Putamen (tissue), 1 donor: ENCODE measurements around the gene ANXA3.

Experiments
- DNase-seq: peaks from one replicate; pipeline ENCODE4 v3.0.0-alpha.2; 2016; ENCODE audit warnings: low spot score

The ANXA3 gene

DNA sequence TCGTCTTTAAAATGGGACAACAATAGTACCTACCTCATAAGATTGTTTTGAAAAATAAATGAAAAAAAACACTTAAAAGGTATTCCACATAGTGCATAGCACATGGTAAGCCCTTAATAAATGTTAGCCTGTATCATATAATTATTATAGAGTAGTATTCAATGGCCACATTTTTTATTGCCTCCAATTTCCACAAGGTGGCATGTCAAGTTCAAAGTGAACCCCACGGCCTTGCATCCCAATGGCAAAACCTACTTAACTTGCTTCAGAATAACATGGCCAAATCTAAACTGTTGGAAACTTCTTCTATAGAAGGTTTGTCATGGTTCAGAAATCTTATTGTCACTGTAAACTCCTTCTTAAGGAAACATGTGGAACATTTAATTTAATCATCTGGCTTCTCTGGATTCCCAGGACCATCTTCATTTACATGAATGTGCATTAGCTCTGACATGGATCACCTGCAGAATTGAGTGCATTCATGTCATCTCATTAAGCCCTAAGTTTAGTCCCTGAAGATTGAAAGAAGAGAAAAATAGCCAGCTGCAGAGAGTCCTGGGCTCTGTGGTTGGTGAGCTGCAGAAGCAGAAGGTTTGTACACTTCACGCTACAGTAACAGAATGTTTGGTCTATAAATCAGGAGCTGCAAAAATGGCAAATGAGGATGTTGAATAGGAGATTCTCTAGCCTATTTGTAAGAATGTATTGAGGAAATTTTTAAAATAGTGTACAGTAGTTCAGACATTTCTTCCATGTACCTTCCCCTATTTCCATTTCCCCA, 61.0 kb downstream of the ANXA3 start:
- peak; percentile 28 for DNase-seq

DNA sequence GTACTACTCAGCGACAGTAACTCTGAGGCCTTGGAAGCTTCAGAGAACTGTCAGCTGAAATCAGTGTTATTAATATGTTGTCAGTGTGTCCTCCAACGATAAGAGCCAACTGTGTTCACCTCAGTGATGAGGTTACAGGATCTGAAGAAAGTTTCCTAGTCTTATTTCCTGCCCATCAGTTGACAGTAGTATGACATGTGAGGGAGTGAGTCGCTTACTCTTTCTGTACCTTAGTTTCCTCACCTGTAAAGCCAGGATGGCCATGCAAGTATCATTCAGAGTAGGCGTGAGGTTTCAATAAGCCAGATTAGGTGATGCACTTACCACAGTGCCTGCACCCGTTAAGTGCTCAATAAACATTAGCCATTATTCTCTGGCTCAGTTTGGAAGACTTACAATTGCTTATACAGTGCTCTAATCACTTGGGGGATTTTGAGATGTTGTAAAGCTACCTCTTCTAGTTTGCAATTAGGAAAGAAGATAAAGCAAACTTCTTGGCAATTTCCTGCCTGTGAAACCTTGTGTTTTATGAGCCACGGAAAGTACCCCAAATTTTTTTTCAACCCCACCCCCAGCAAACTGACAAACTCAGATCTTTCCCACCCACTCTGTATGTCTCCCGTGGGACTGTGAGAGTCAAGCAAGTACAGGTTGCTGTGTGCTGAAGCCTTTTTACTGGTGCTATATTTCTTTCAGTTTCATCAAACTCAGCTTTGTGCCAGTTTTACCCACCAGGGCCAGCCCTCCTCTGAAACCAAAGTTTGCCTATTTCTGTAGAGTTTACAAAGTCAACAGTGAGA, 62.2 kb downstream of the ANXA3 start:
- DNase-seq, result no peak

DNA sequence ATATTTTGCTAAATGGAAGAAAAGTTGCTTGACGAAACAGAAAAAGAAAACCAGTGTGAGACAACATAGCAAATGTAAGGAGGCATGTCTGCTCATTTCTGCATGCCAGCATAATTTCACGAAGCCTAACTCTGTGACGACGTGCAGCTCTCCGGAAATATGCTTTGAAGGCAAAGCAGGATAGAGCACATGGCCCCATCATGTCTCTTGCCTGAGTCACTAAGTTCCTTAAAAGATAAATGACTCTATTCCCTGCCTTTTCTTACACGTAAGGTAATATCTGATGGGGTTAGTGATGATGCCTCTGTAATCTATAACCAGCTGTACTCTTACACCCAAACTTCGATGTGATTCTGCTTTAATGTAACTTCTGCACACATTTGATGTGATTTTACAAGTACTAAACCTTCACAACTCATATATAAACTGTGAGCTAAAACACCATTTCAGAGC, 64.5 kb downstream of the ANXA3 start:
- DNase-seq, result no peak

DNA sequence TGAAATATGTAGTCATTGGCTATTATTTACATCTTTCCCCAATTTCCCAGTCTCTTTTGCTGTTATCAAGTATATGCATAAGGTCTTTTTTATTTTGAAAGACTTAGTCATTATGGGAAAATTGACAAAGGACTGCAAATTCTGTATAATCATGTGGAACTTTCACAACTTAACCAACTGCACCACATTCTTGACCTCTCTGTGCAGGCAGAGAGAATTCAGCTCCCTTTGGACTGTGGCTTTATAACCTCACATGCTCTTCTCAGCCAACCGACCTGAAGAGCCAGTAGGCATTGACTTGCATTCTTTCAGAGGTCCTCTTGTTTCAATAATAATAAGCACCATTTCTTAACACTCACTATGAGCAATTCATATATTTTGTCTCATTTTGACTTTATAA, 66.9 kb downstream of the ANXA3 start:
- DNase-seq, result no peak

DNA sequence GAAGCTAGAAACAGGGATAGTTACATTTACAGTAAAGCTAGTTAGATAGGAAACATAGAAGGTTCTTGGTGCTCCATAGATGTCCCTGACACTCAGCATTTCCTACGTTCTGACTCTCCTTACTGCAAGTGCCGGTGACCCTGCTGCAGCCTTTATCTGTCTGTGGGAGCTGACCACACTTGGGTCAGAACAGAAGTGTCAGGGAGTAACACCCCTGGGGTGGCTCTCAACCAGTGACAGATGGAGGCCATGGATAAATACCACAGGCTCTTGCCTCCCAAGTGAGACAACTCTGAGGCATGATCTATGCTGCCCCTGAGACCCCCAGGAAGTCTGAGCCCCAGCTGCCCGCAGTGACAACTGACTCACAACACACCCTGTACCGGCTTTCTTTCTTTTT, 69.8 kb downstream of the ANXA3 start:
- DNase-seq, result no peak

DNA sequence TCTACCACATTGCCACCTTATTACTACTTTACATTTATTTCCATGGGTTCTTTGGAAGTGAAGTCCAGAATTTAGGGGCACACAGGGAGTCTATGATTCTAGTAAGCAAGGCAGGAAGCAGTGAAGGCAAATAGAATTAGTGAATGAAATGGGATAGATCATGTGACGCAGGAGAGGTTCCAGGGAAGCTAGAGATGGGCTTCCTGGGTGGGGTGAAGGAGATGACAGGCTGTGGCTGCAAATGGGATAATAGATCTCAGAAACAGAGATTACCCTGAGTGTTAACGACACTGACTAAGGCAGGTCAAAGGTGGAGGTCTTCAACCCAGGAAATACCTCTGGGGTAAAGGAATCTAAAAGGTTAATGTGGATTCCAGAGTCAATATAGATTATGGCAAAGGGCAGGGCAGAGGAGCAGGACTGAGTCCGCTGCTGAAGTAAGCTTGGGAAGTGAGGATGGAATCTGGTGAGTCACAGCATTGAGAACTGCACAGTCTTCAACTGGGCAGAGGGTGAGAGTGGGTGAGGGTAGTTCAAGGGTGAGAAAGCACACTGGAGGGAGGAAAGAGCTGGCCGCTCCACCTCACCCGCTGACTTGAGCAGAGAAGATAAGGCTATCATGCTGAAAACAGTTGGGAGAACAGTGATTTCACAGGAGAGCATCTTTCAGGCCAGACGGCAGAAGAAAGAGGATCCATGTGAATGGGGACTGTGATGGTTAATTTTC, 70.8 kb downstream of the ANXA3 start:
- DNase-seq, result no peak

DNA sequence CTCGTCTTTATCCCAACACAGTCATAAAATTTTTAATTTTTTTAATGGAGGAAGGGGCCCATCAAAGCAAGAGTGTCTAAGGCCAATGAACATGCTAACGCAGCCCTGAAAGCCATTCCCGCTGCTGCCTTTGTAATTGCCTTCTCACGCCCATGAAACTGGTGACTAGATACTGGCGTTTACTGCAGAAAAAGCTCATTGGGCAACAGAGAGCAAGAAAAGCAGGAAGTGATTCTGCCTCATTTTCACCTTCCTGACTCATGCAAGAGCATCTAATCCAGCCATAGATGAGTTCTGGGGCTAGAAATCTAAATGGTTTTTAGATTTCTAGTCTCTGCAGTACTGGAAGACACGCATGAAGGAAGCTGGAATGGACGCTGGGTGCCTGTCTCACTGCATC, 72.5 kb downstream of the ANXA3 start:
- no peak for DNase-seq

DNA sequence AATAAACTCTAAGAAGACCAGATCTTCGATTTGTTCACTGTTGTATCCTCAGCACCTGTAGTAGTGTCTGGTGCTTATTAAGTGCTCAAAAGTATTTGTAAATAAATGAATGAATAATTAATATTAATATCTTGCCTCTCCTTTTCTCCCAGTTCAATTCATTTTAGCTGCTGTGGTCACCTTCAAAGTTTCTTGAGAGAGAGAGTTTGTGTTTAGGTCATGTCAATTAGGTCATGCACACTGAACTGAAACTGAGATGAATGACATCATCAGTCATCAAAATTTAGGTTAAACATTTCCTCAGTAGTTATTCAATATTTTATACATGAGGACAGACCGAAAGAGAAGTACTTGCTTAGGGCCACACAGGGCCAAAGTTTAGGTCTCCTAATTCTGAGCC, 73.5 kb downstream of the ANXA3 start:
- DNase-seq, result no peak

DNA sequence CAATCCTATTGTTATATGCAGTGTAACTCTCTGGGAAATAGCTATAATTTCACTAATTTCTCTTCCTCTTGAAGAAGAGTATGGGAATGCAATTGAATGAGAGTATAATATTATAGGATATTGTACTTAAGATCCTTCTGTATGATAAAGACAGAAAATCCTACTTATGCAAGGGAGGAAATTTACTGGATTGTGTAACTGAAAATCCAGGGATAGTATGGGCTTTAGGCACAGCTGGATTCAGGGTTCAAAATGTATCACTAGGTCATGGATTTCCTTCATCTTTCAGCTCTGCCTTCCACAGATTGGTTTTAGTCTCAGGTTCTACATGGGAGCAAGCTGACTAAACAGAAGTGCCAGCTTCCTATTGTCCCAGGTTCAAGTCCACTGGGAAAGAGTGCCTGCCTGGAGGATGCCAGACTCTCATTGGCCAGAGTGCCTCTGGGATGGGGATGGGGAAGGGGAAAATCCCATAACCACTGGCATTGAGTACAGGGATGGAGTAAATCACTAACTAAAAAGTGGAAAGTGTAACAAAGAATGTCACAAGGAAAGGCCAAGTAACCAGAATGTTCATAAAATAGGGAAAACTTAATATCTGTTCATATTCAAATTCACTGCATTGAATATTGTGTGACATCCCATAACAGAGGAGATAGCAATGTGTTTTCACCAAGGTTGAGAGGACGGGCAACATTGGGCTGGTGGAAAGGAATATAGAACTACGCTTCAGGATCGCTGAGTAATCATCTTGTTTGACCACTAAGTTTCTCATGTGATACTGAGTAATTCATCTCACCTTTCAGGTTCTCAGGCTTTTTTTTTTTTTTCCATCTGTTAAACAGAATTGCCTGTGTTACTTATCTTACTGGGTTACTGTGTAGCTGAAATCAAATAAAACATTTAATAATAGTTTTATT, 75.7 kb downstream of the ANXA3 start:
- DNase-seq, result no peak

DNA sequence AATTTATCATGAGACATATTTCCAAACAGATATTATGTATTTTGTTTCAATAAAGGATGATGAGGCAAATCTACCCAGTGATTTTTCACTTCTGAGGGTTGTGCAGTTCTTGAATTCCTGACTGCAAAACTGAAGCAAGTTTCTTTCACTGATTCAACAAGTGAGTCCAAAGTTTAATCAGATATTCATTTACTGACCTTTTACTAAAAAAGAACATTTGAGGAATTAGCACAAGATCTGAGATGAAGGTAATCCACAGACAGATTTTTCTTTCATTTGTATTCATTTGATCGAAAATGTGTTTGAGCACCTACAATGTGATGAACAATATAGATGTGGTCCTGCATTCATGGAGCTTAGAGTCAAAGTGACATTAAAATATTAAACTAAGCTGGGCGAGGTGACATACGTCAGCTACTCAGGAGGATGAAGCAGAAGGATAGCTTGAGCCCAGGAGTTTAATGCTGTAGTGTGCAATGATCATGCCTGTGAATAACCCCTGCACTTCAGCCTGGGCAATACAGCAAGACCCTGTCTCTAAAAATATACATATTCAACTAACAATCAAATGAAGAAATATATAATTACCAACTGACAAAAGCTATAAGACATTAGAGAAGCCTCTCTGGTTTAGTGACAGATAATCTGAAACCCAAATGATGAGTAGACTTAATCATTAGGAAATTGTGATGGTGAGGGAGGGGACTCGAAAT, 76.6 kb downstream of the ANXA3 start:
- DNase-seq, result no peak

DNA sequence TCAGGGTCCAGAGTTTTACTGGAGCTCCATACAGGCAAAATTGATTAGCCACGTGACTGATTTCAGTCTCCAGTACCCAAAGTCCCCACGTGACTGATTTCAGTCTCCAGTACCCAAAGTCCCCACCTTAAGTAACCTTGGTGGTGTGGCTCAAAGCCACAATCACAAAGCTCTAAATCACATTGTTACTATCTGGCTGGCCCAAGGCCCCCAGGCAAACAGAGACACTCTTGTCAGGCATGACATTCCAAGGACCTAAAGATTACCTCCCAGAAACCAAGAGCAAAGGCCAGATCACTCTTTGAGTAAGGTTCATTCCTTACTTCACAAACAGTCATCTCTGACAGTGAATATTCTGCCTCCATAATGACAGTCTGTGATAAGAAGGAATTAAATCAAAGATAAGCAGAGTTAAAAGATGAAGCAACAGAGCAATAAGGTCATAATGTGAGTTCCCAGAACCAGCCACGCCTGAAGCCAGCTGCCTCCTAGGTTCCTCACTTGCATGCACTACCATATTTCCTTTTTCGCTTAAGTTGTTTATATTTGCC, 78.5 kb downstream of the ANXA3 start:
- DNase-seq, result no peak

DNA sequence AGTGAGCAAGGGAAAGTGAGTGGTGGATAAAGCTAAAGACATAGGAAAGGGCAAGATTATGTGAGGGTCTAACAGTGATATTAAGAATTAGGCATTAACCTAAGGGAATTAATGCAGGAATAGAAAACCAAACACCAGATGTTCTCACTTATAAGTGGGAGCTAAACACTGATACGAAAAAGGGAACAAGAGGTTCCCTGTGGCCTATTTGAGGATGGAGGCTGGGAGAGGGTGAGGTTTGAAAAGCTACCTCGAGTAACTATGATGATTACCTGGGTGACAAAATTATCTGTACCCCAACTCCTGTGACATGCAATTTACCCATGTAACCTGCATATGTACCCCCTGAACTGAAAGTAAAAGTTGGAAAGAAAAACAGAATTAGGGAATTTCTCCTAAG, 79.0 kb downstream of the ANXA3 start:
- no peak for DNase-seq

DNA sequence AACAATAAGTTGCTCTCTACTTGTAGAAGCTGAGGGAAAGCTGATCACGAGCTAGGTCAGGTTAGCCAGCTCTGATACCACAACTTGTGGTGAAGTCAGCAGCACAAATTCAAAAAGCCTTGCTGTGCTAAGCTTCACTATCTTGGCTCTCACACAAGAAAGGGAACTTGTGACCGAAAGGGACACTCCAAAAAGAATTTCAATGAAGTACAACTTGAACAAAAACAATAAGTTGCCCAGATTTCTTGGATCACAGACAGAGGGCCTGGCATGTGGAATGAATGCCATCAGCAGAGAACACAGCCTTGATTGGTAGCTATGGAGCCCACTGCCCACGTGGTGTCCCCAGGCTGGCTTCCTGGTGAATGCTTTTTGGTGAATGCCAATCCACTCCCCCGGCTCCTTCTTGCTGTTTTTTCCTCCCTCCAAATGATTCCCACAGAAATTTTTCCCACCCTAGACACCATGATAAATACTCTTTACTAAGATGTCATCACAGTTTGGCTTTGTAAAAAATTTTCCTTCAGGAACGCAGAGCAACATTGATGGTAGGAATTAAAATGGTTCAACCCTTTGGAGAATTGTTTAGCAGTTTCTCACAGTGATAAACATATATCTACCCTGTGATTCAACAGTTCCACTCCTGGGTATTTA, 82.6 kb downstream of the ANXA3 start:
- DNase-seq, result peak; percentile 81

DNA sequence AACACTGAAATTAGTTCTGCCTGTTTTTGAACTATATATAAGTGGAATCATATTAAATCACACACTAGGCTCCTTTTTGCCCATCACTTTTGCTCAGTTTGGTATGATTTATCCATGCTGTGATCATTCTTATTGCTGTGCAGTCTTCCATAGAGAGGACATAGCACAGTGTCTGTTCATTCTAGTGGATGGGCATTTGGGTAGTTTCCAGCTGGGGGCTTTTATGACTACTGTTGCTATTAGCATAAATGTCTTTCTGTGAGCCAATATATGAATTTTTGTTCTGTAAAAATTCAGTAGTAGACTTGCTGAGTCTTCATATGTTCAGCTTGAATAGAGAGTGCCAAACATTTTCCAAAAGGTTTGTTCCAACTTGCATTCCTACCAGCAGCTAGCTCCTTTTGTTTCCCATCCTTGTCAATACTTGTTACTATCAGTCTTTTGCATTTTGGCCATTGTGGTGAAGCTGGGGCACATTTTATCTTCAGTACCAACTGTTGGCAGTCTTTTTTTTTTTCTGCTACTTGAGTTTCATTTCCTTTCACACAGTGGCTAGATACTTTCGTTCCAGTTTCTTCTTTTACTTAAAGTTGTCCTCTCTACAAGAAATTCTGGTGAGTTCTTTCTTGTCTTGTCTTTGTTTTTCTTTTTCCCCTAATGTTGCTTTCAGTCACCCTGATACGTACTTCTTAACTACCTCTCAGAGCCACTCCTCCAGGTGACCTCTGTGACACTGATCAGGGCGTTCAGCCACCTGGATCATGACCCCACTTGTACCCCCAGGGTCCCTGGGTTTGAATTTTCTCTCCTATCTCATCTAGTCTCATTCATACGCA, 87.0 kb downstream of the ANXA3 start:
- no peak for DNase-seq

DNA sequence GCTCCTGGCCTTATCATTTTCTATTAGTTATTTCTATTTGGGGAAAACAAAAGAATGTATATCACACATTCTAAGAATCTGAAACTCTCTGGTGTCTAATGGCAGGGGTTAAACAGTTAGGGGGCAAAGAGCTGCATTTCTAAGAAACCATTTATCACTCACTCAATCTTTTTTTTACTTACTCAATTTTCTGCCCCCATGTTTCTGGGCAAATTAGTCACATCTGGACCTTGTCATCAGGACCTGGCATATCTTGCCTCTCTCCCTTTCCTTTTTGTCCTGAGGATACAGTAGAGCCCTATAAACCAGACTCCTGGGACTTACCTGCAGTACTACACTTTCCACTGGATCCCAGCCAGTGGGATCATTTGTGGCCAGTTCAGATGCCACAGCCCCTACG, 89.1 kb downstream of the ANXA3 start:
- no peak for DNase-seq

DNA sequence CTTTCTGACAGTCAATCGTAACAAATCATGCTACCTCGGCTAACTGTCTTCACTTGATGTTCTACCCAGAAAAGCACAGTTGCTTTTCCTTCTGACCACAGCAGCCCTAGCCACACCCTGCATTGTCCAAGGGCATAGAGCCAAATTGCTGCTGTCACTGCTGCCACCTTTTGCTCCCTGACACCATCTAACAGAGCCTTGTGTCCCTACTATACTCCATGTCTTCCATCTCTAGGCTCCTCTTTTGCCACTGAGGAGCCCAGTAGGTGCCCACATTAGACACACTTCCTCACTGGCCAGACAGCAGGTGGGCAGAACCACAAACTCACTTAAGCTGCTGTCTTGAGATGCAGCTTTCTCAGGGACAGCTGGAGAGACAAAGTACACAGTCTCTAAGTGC, 91.4 kb downstream of the ANXA3 start:
- DNase-seq, result no peak

DNA sequence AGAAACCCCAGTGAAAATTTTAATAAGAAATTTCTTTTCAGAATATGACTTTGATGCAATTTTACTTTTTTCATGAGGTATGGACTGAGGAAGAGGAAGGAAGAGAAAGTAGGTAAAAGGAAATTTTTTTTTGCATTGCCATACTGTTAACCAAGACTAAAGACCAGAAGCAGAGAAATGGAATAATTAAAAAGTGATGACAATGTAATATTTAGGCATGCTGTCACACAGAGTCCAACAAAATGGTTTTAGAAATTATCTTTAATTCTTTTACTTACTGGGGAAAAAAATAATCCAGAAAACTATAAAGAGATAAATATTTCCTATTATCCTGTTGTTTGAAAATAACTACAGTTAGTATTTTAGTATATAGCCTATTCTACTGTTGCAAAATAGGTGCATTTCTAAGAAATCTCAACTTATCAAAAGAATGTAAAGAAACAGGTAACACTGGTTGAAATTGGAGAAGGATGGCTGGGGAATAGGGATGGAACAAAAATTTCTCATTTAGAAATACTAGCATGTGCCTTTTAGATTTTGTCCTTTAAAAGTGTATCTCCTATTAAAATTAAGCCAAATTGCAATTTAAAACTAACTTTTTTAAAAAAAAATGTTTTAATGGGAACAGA, 92.6 kb downstream of the ANXA3 start:
- no peak for DNase-seq

DNA sequence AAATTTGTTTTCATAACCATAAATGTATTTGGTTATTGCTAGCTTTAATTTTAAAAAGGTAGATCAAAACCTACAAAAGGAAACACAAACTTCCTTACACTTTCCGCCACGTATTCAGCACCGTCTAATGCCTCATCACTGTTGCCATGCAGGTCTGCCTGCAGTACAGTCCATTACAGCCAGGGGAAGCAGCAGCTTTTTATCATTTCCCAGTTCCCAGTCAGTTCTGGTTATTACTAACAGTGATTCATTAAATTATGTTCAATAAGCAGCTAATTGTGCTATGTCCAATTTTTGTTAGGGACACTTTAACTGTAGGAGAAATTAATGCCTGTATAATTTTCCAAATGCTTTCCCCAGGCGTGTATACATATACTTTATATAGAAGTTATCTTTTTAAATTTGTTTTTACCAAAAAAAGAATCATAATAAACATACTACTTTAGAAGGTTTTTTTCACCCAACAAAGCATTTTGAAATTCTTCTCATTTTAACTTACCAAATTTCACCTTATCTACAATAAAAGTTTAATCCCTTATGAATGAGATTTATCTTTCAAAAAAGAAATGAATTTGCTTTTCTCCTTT, 93.3 kb downstream of the ANXA3 start:
- no peak for DNase-seq
